HepG2 (cell line): ENCODE data around the gene CIROP. TPM values are rescaled to one million over a fixed set of nuclear protein-coding genes. Genes with fewer than 3 reads are reported as not detected.

Source experiments
- ARNT2 ChIP-seq: sonication (generic); formaldehyde crosslinking; IDR thresholded peaks from 2 replicates; pipeline ENCODE4 v1.8.0; 2022; ENCODE audit warnings: mild to moderate bottlenecking, low read depth, missing genetic modification reagents, moderate library complexity
- ELF1 ChIP-seq: sonication (generic); formaldehyde crosslinking; IDR thresholded peaks from 2 replicates; pipeline ENCODE4 v1.4.0; 2020; ENCODE audit warnings: missing genetic modification reagents
- ELF4 ChIP-seq: sonication (generic); formaldehyde crosslinking; IDR thresholded peaks from 2 replicates; pipeline ENCODE4 v1.5.0; 2020; ENCODE audit warnings: missing genetic modification reagents, mild to moderate bottlenecking, moderate library complexity, borderline replicate concordance
- EP300 ChIP-seq, 3 experiments: sonication (generic) in 1 of 3; formaldehyde crosslinking in 1 of 3; IDR thresholded peaks; 2 replicates each; pipeline versions ENCODE4 v1.5.1 to v1.6.1; 2011 to 2020; ENCODE audit warnings: low read depth in 2 of 3, low read length in 2 of 3, borderline replicate concordance in 1 of 3, improper control_type of control experiment in 1 of 3, mild to moderate bottlenecking in 1 of 3, missing genetic modification reagents in 1 of 3, moderate library complexity in 1 of 3
- KAT2B ChIP-seq: fragments of 150-350 bp; IDR thresholded peaks from 2 replicates; pipeline ENCODE4 v1.6.1; 2014; ENCODE audit warnings: low read depth, low read length, borderline replicate concordance
- PHB2 ChIP-seq: fragments of 450-650 bp; IDR thresholded peaks from 2 replicates; pipeline ENCODE4 v1.6.1; 2018; ENCODE audit not compliant: partially characterized antibody
- PHF8 ChIP-seq: sonication (generic); formaldehyde crosslinking; IDR thresholded peaks from 2 replicates; pipeline ENCODE4 v1.5.0; 2020; ENCODE audit warnings: missing genetic modification reagents
- ZNF160 ChIP-seq: sonication (generic); formaldehyde crosslinking; IDR thresholded peaks from 2 replicates; pipeline ENCODE4 v1.8.0; 2022; ENCODE audit warnings: mild to moderate bottlenecking, inconsistent platforms, missing genetic modification reagents
- ZNF30 ChIP-seq: sonication (generic); formaldehyde crosslinking; IDR thresholded peaks from 2 replicates; pipeline ENCODE4 v1.5.0; 2020; ENCODE audit warnings: mild to moderate bottlenecking, missing genetic modification reagents
- ZNF670 ChIP-seq: sonication (generic); formaldehyde crosslinking; IDR thresholded peaks from 2 replicates; pipeline ENCODE4 v1.8.0; 2022; ENCODE audit warnings: mild to moderate bottlenecking, missing genetic modification reagents, borderline replicate concordance
- ZNF773 ChIP-seq: sonication (generic); formaldehyde crosslinking; IDR thresholded peaks from 2 replicates; pipeline ENCODE4 v1.4.0; 2020; ENCODE audit warnings: missing genetic modification reagents, borderline replicate concordance
- ZNF777 ChIP-seq: sonication (generic); formaldehyde crosslinking; IDR thresholded peaks from 2 replicates; pipeline ENCODE4 v1.4.0; 2020; ENCODE audit warnings: missing genetic modification reagents
- ZNF792 ChIP-seq: IDR thresholded peaks from 2 replicates; pipeline ENCODE4 v1.6.1; 2016
- ZSCAN21 ChIP-seq: sonication (generic); formaldehyde crosslinking; IDR thresholded peaks from 2 replicates; pipeline ENCODE4 v1.8.0; 2022; ENCODE audit warnings: mild to moderate bottlenecking, missing genetic modification reagents, moderate library complexity, borderline replicate concordance
- ZSCAN25 ChIP-seq: sonication (generic); formaldehyde crosslinking; IDR thresholded peaks from 2 replicates; pipeline ENCODE4 v1.8.0; 2022; ENCODE audit warnings: mild to moderate bottlenecking, missing genetic modification reagents
- polyA plus RNA-seq, 8 experiments: library from polyadenylated mRNA; depleted of rRNA in 3 of 8; stranded (reverse) in 7 of 8; unstranded in 1 of 8; fragments of >200 nt; fragmentation: Illumina TruSeq in 4 of 8; extraction: Trizol in 4 of 8; gene quantifications; 2 replicates each; pipeline versions ENCODE4 v1.2.1 to v1.2.3, GENCODE V29; 2011 to 2016; ENCODE audit warnings: low read depth in 4 of 8, missing spikeins in 1 of 8, mixed read lengths in 1 of 8; ENCODE audit not compliant: insufficient read depth in 1 of 8
- total RNA-seq, 5 experiments: library from RNA; depleted of rRNA; stranded (reverse); fragments of >200 nt; fragmentation: Illumina TruSeq; extraction: Trizol; gene quantifications; 2 replicates each; pipeline ENCODE4 v1.2.3, GENCODE V29; 2016; ENCODE audit warnings: low read depth in 1 of 5
- TF ChIP-seq, protein P1 (sequence below): sonication (generic); formaldehyde crosslinking; conservative IDR thresholded peaks from 2 replicates; pipeline ENCODE4 v1.4.0; 2020; ENCODE audit warnings: missing genetic modification reagents
- TF ChIP-seq, protein P2 (sequence below): IDR thresholded peaks from 2 replicates; pipeline ENCODE4 v1.6.1; 2016; ENCODE audit warnings: low read depth, control low read depth
- TF ChIP-seq, protein P3 (sequence below): sonication (generic); formaldehyde crosslinking; IDR thresholded peaks from 2 replicates; pipeline ENCODE4 v1.4.0; 2020; ENCODE audit warnings: missing genetic modification reagents
- TF ChIP-seq, protein P4 (sequence below): sonication (generic); formaldehyde crosslinking; IDR thresholded peaks from 2 replicates; pipeline ENCODE4 v1.5.0; 2020; ENCODE audit warnings: missing genetic modification reagents, mild to moderate bottlenecking, borderline replicate concordance
- TF ChIP-seq, protein P5 (sequence below): sonication (generic); formaldehyde crosslinking; IDR thresholded peaks from 2 replicates; pipeline ENCODE4 v1.4.0; 2020; ENCODE audit warnings: missing genetic modification reagents
- TF ChIP-seq, protein P6 (sequence below): sonication (generic); formaldehyde crosslinking; IDR thresholded peaks from 2 replicates; pipeline ENCODE4 v1.4.0; 2020; ENCODE audit warnings: missing genetic modification reagents

Gene CIROP
- total and polyA plus RNA-seq, 2 of the 13 experiments (the other 11 are each of a cell fraction or from before 2014, with no cell fraction given), result 0.07 TPM; not detected in 1

DNA sequence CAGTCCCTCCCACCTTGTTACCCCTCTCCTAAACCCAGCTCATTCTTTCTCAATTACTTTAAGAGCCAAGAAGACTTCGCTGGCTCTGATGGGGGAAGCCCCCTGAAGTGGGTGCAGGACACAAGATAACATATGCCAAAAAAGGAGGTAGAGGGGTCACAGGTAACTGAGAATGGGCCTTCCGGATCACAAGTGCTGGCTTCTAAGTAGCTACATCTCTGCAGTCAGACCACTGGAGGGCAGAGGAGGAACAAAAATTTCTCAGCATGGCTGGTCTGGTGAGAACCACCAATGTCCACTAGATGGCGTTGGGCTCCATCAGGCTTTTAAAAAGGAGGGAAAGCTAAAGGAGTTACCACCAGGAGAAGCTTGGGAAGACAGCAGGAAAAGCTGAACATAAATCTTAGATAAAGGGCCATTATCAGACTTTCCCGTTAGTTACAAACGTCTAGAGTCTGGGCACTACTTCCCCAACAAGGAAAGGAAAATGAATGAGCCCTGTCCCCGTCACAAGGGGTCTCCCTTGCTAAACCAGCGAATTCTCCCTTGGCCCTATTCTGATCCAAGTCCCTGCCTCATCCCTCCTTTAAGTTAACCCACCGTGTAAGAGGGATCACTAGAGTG lies 35.9 kb downstream of the CIROP start (continued):
- TF ChIP-seq, protein P1, sequence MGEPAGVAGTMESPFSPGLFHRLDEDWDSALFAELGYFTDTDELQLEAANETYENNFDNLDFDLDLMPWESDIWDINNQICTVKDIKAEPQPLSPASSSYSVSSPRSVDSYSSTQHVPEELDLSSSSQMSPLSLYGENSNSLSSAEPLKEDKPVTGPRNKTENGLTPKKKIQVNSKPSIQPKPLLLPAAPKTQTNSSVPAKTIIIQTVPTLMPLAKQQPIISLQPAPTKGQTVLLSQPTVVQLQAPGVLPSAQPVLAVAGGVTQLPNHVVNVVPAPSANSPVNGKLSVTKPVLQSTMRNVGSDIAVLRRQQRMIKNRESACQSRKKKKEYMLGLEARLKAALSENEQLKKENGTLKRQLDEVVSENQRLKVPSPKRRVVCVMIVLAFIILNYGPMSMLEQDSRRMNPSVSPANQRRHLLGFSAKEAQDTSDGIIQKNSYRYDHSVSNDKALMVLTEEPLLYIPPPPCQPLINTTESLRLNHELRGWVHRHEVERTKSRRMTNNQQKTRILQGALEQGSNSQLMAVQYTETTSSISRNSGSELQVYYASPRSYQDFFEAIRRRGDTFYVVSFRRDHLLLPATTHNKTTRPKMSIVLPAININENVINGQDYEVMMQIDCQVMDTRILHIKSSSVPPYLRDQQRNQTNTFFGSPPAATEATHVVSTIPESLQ (CRISPR knock-in tag), result no peak; the same call in 1 of the 2 replicates
- no peak for TF ChIP-seq ZNF30
- TF ChIP-seq PHF8 (CRISPR knock-in tag), result no peak
- TF ChIP-seq, protein P2, sequence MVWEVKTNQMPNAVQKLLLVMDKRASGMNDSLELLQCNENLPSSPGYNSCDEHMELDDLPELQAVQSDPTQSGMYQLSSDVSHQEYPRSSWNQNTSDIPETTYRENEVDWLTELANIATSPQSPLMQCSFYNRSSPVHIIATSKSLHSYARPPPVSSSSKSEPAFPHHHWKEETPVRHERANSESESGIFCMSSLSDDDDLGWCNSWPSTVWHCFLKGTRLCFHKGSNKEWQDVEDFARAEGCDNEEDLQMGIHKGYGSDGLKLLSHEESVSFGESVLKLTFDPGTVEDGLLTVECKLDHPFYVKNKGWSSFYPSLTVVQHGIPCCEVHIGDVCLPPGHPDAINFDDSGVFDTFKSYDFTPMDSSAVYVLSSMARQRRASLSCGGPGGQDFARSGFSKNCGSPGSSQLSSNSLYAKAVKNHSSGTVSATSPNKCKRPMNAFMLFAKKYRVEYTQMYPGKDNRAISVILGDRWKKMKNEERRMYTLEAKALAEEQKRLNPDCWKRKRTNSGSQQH (CRISPR knock-in tag), result peak; percentile 89
- peak; percentile 77; the same call in 1 of the 2 replicates for TF ChIP-seq ZNF792 (CRISPR knock-in tag)
- TF ChIP-seq, protein P3, sequence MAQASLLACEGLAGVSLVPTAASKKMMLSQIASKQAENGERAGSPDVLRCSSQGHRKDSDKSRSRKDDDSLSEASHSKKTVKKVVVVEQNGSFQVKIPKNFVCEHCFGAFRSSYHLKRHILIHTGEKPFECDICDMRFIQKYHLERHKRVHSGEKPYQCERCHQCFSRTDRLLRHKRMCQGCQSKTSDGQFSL, result no peak
- peak; percentile 47; the same call in 1 of the 2 replicates for TF ChIP-seq ARNT2
- no peak for TF ChIP-seq ZNF773 (CRISPR knock-in tag)
- TF ChIP-seq ELF4 (CRISPR knock-in tag), result no peak
- no peak for TF ChIP-seq ZNF670 (CRISPR knock-in tag)
- no peak for TF ChIP-seq ZSCAN25 (CRISPR knock-in tag)
- no peak for TF ChIP-seq ZNF160 (CRISPR knock-in tag)
- TF ChIP-seq KAT2B, result no peak
- TF ChIP-seq, protein P4, sequence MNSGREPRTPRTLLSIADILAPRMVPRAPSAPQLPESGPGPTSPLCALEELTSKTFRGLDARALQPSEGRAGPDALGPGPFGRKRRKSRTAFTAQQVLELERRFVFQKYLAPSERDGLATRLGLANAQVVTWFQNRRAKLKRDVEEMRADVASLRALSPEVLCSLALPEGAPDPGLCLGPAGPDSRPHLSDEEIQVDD, result no peak
- TF ChIP-seq, protein P5, sequence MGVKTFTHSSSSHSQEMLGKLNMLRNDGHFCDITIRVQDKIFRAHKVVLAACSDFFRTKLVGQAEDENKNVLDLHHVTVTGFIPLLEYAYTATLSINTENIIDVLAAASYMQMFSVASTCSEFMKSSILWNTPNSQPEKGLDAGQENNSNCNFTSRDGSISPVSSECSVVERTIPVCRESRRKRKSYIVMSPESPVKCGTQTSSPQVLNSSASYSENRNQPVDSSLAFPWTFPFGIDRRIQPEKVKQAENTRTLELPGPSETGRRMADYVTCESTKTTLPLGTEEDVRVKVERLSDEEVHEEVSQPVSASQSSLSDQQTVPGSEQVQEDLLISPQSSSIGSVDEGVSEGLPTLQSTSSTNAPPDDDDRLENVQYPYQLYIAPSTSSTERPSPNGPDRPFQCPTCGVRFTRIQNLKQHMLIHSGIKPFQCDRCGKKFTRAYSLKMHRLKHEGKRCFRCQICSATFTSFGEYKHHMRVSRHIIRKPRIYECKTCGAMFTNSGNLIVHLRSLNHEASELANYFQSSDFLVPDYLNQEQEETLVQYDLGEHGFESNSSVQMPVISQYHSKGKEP (CRISPR knock-in tag), result no peak
- TF ChIP-seq ZSCAN21 (CRISPR knock-in tag), result peak; percentile 81; the same call in 1 of the 2 replicates
- TF ChIP-seq, protein P6, sequence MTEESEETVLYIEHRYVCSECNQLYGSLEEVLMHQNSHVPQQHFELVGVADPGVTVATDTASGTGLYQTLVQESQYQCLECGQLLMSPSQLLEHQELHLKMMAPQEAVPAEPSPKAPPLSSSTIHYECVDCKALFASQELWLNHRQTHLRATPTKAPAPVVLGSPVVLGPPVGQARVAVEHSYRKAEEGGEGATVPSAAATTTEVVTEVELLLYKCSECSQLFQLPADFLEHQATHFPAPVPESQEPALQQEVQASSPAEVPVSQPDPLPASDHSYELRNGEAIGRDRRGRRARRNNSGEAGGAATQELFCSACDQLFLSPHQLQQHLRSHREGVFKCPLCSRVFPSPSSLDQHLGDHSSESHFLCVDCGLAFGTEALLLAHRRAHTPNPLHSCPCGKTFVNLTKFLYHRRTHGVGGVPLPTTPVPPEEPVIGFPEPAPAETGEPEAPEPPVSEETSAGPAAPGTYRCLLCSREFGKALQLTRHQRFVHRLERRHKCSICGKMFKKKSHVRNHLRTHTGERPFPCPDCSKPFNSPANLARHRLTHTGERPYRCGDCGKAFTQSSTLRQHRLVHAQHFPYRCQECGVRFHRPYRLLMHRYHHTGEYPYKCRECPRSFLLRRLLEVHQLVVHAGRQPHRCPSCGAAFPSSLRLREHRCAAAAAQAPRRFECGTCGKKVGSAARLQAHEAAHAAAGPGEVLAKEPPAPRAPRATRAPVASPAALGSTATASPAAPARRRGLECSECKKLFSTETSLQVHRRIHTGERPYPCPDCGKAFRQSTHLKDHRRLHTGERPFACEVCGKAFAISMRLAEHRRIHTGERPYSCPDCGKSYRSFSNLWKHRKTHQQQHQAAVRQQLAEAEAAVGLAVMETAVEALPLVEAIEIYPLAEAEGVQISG, result peak; percentile 77
- no peak for TF ChIP-seq PHB2
- TF ChIP-seq ZNF777, result peak; percentile 58; the same call in 1 of the 2 replicates
- TF ChIP-seq ELF1 (CRISPR knock-in tag), result 0 out of 2 replicates have a peak, but pooled peaks have one; percentile 60
- TF ChIP-seq EP300 (IDR thresholded peaks at IDR 0.05; ENCODE audit: low read depth in 2 of 2, low read length in 2 of 2), result no peak; a peak in 1 of 4 replicates
- no peak for TF ChIP-seq EP300 (CRISPR knock-in tag; IDR thresholded peaks at IDR 0.05; ENCODE audit: borderline replicate concordance)
